Astrocyte (in vitro differentiated cells and primary cell): ENCODE results near the gene CEP162. TPM values are rescaled to one million over a fixed set of nuclear protein-coding genes. Genes with fewer than 3 reads are reported as not detected.
"Not testable (repeated sequence)": the region's sequence is repeated elsewhere in the genome, so short reads cannot be mapped to it uniquely, and the experiment has no call there.

Source experiments
- DNase-seq: peaks from one replicate; pipeline ENCODE4 v3.0.0-alpha.2; 2010; ENCODE audit warnings: low read depth
- FAIRE-seq: peaks from 2 replicates; lab custom pipeline; 2011; peaks lifted over from hg19 to GRCh38; lab: Jason Lieb, UNC
- H2AFZ ChIP-seq: 2 replicates; pipeline ENCODE4 v1.6.0; 2012; ENCODE audit warnings: low read depth, low read length, inconsistent platforms
- H3K27ac ChIP-seq: 2 replicates; pipeline ENCODE4 v1.5.1; 2011; ENCODE audit warnings: low read depth, low read length, inconsistent platforms
- H3K27me3 ChIP-seq: 2 replicates; pipeline ENCODE4 v1.6.0; 2011; ENCODE audit warnings: low read length, inconsistent platforms; ENCODE audit not compliant: insufficient read depth
- H3K36me3 ChIP-seq: 2 replicates; pipeline ENCODE4 v1.5.1; 2011; ENCODE audit warnings: low read length, inconsistent platforms; ENCODE audit not compliant: insufficient read depth
- H3K4me1 ChIP-seq: 2 replicates; pipeline ENCODE4 v1.5.1; 2011; ENCODE audit warnings: low read length, inconsistent platforms; ENCODE audit not compliant: insufficient read depth
- H3K4me2 ChIP-seq: 2 replicates; pipeline ENCODE4 v1.6.0; 2012; ENCODE audit warnings: low read length, inconsistent platforms
- H3K4me3 ChIP-seq: 2 replicates; pipeline ENCODE4 v1.5.1; 2011; ENCODE audit warnings: low read depth, mild to moderate bottlenecking, low read length, inconsistent platforms; ENCODE audit not compliant: insufficient read depth
- H3K79me2 ChIP-seq: 2 replicates; pipeline ENCODE4 v1.6.0; 2012; ENCODE audit warnings: mild to moderate bottlenecking, low read length, inconsistent platforms; ENCODE audit not compliant: insufficient read depth
- H3K9ac ChIP-seq: 2 replicates; pipeline ENCODE4 v1.6.0; 2012; ENCODE audit warnings: mild to moderate bottlenecking, low read length, inconsistent platforms
- H3K9me3 ChIP-seq: 2 replicates; pipeline ENCODE4 v1.5.1; 2012; ENCODE audit warnings: low read depth, mild to moderate bottlenecking, low read length, inconsistent platforms; ENCODE audit not compliant: insufficient read depth
- H4K20me1 ChIP-seq: 2 replicates; pipeline ENCODE4 v1.6.0; 2012; ENCODE audit warnings: low read length, inconsistent platforms; ENCODE audit not compliant: insufficient read depth
- H3K27ac Mint-ChIP-seq: one replicate; pipeline ENCODE4 v1.8.0; 2021; ENCODE audit warnings: mild to moderate bottlenecking, mixed read lengths; ENCODE audit not compliant: unreplicated experiment
- H3K27me3 Mint-ChIP-seq: one replicate; pipeline ENCODE4 v1.8.0; 2021; ENCODE audit warnings: low read depth, mixed read lengths; ENCODE audit not compliant: unreplicated experiment
- H3K36me3 Mint-ChIP-seq: one replicate; pipeline ENCODE4 v1.8.0; 2021; ENCODE audit warnings: low read depth, mixed read lengths; ENCODE audit not compliant: unreplicated experiment
- H3K4me1 Mint-ChIP-seq: one replicate; pipeline ENCODE4 v1.8.0; 2021; ENCODE audit warnings: low read depth, mixed read lengths; ENCODE audit not compliant: unreplicated experiment
- H3K4me3 Mint-ChIP-seq: one replicate; pipeline ENCODE4 v1.8.0; 2021; ENCODE audit warnings: mild to moderate bottlenecking, moderate library complexity, mixed read lengths; ENCODE audit not compliant: unreplicated experiment
- H3K9me3 Mint-ChIP-seq: one replicate; pipeline ENCODE4 v1.8.0; 2021; ENCODE audit warnings: mild to moderate bottlenecking, mixed read lengths; ENCODE audit not compliant: unreplicated experiment
- CTCF ChIP-seq: IDR thresholded peaks from 2 replicates; pipeline ENCODE4 v1.5.1; 2011; ENCODE audit warnings: low read depth, mild to moderate bottlenecking, inconsistent platforms, low read length, moderate library complexity; ENCODE audit not compliant: insufficient read depth
- EZH2 ChIP-seq: IDR thresholded peaks from 2 replicates; pipeline ENCODE4 v1.6.1; 2012; ENCODE audit warnings: mild to moderate bottlenecking, low read length, inconsistent platforms; ENCODE audit not compliant: insufficient read depth
- total RNA-seq: library from RNA; stranded (reverse); gene quantifications from 2 replicates; pipeline ENCODE4 v1.2.1, GENCODE V29; 2021

The CEP162 gene
- total RNA-seq, 1 donor from 2014 or later, result 6.9 TPM

GRCh38 chr6:84251891-84252539 is 24.6 kb upstream of the CEP162 start:
- H3K4me1 ChIP-seq, result no peaks in the 10 kb centered on the region
- no peaks in the 10 kb centered on the region for H3K9me3 Mint-ChIP-seq
- TF ChIP-seq EZH2 (no peak), CTCF (no peak)
- no peaks in the 10 kb centered on the region for H3K36me3 ChIP-seq
- no peaks in the 10 kb centered on the region for H3K9me3 ChIP-seq
- no peak overlapping the region for H3K27ac ChIP-seq
- H3K9ac ChIP-seq, result no peak overlapping the region
- peaks cover 8% of the 10 kb centered on the region for H3K4me1 Mint-ChIP-seq
- H3K27me3 ChIP-seq, result no peaks in the 10 kb centered on the region
- no peak for DNase-seq
- H4K20me1 ChIP-seq, result no peaks in the 10 kb centered on the region
- H3K36me3 Mint-ChIP-seq, result no peaks in the 10 kb centered on the region
- no peak overlapping the region for H3K4me3 Mint-ChIP-seq
- no peaks in the 10 kb centered on the region for H3K27me3 Mint-ChIP-seq
- H2AFZ ChIP-seq, result no peak overlapping the region
- H3K27ac Mint-ChIP-seq, result no peak overlapping the region
- H3K4me3 ChIP-seq, result no peak overlapping the region
- no peak for FAIRE-seq
- H3K79me2 ChIP-seq, result no peaks in the 10 kb centered on the region
- H3K4me2 ChIP-seq, result no peak overlapping the region

- no peaks in the 10 kb centered on the region for H3K4me1 Mint-ChIP-seq
- Histone ChIP-seq H4K20me1 (no peaks in the 10 kb centered on the region), H3K79me2 (no peaks in the 10 kb centered on the region), H3K4me1 (no peaks in the 10 kb centered on the region), H2AFZ (no peak overlapping the region), H3K4me2 (no peak overlapping the region), H3K36me3 (no peaks in the 10 kb centered on the region), H3K27me3 (no peaks in the 10 kb centered on the region), H3K9me3 (no peaks in the 10 kb centered on the region), H3K9ac (no peak overlapping the region), H3K4me3 (no peak overlapping the region), H3K27ac (no peak overlapping the region)
- FAIRE-seq (no peak), DNase-seq (no peak)
- no peaks in the 10 kb centered on the region for H3K36me3 Mint-ChIP-seq
- H3K9me3 Mint-ChIP-seq, result no peaks in the 10 kb centered on the region
- TF ChIP-seq EZH2 (no peak), CTCF (no peak)
- H3K4me3 Mint-ChIP-seq, result no peak overlapping the region
- peaks cover 2% of the 10 kb centered on the region for H3K27me3 Mint-ChIP-seq
- H3K27ac Mint-ChIP-seq, result no peak overlapping the region
Measured at GRCh38 chr6:84249724-84250123, 22.3 kb upstream of the CEP162 start.

GRCh38 chr6:84244416-84245081 is 17.1 kb upstream of the CEP162 start:
- not testable (repeated sequence) for H3K27me3 Mint-ChIP-seq, H3K79me2 ChIP-seq, H3K27ac ChIP-seq, H3K27me3 ChIP-seq, H3K27ac Mint-ChIP-seq, FAIRE-seq, H2AFZ ChIP-seq, H3K4me1 ChIP-seq, H3K9ac ChIP-seq, H3K36me3 Mint-ChIP-seq, H3K4me2 ChIP-seq, H3K4me1 Mint-ChIP-seq, H3K4me3 Mint-ChIP-seq, H3K36me3 ChIP-seq, DNase-seq, H3K9me3 Mint-ChIP-seq, H3K9me3 ChIP-seq, H3K4me3 ChIP-seq, H4K20me1 ChIP-seq
